ENCODE results near the gene AMOT. TPM values are rescaled to one million over a fixed set of nuclear protein-coding genes. Genes with fewer than 3 reads are reported as not detected.

AMOT gene
- total and polyA plus RNA-seq, 4 donors: 1.1 to 2.6 (median 1.9) TPM

GRCh38 chrX:112888916-112889315 lies 48.3 kb upstream of the AMOT start:
- Histone ChIP-seq H3K9me3 (ENCODE audit: control insufficient read depth in 4 of 4, low read length in 3 of 4) (no peaks in the 10 kb centered on the region), H3K27me3 (ENCODE audit: control insufficient read depth in 4 of 4, insufficient read depth in 4 of 4, low read length in 3 of 4) (no peaks in the 10 kb centered on the region), H3K36me3 (ENCODE audit: control insufficient read depth in 4 of 4, insufficient read depth in 3 of 4, low read depth in 1 of 4, low read length in 3 of 4) (no peaks in the 10 kb centered on the region), H3K4me3 (ENCODE audit: low read depth in 1 of 3, low read length in 3 of 3) (no peak overlapping the region), H3K9ac (ENCODE audit: low read depth in 1 of 2, low read length in 2 of 2) (no peak overlapping the region), H3K27ac (ENCODE audit: low read depth in 1 of 2, low read length in 2 of 2) (no peak overlapping the region), H3K4me1 (ENCODE audit: control insufficient read depth in 4 of 4, insufficient read depth in 4 of 4, low read length in 3 of 4) (no peaks in the 10 kb centered on the region)
- DNase-seq (ENCODE audit: low spot score): no peak
- WGBS: 74% methylated on average over 2 of the region's 2 CpGs
- no peak for TF ChIP-seq HNF4A (conservative IDR thresholded peaks at IDR 0.05)
- TF ChIP-seq HNF4G (IDR thresholded peaks at IDR 0.05): no peak
- TF ChIP-seq SP1 (IDR thresholded peaks at IDR 0.05): no peak
- TF ChIP-seq, protein P1, sequence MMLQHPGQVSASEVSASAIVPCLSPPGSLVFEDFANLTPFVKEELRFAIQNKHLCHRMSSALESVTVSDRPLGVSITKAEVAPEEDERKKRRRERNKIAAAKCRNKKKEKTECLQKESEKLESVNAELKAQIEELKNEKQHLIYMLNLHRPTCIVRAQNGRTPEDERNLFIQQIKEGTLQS (IDR thresholded peaks at IDR 0.05): no peak
- TF ChIP-seq ZBTB33 (IDR thresholded peaks at IDR 0.05): no peak
- TF ChIP-seq FOXA2 (IDR thresholded peaks at IDR 0.05): no peak
- TF ChIP-seq NR2F2 (IDR thresholded peaks at IDR 0.05): no peak
- no peak for TF ChIP-seq GABPA (IDR thresholded peaks at IDR 0.05 in 1 of 2, conservative IDR thresholded peaks at IDR 0.05 in 1 of 2)
- TF ChIP-seq EGR1 (IDR thresholded peaks at IDR 0.05; ENCODE audit: low read depth in 2 of 2): no peak
- no peak for TF ChIP-seq RXRA (IDR thresholded peaks at IDR 0.05)

DNA sequence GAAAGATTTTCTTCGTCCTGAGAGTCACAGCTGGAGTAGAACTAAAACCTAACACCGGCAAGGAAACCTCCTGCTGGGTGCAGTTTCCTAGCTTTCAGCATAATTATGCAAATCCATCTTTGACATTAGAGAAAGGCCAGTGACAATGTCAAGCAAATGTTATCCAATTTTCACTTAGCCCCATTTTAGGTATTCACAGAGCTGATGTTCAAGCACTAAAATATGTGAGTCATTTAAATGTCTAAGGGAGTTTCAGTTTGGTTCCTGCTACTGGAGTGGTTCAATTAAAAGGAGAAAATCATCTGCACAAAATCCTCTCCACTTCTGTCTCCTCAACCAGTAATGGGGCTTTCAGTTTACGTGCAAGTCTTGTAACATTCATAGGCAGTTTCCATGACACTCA lies 37.1 kb upstream of the AMOT start:
- 83% methylated on average over 3 of the region's 3 CpGs for WGBS
- H3K4me3 ChIP-seq (ENCODE audit: low read depth in 1 of 3, low read length in 3 of 3): no peak overlapping the region
- no peak overlapping the region for H3K27ac ChIP-seq (ENCODE audit: low read depth in 1 of 2, low read length in 2 of 2)
- no peaks in the 10 kb centered on the region for H3K4me1 ChIP-seq (ENCODE audit: control insufficient read depth in 4 of 4, insufficient read depth in 4 of 4, low read length in 3 of 4)
- no peaks in the 10 kb centered on the region for H3K27me3 ChIP-seq (ENCODE audit: control insufficient read depth in 4 of 4, insufficient read depth in 4 of 4, low read length in 3 of 4)
- peaks cover 0 to 3% (median under 1%) of the 10 kb centered on the region in 4 donors for H3K9me3 ChIP-seq (ENCODE audit: control insufficient read depth in 4 of 4, low read length in 3 of 4)
- TF ChIP-seq EGR1 (IDR thresholded peaks at IDR 0.05; ENCODE audit: low read depth in 2 of 2) (no peak), RAD21 (IDR thresholded peaks at IDR 0.05) (no peak), TAF1 (conservative IDR thresholded peaks at IDR 0.05) (no peak), ZBTB33 (IDR thresholded peaks at IDR 0.05) (no peak), RXRA (IDR thresholded peaks at IDR 0.05) (no peak), YY1 (IDR thresholded peaks at IDR 0.05) (no peak), HNF4A (conservative IDR thresholded peaks at IDR 0.05) (no peak), NR2F2 (IDR thresholded peaks at IDR 0.05) (no peak), HNF4G (IDR thresholded peaks at IDR 0.05) (no peak), FOXA2 (IDR thresholded peaks at IDR 0.05) (no peak), MAX (IDR thresholded peaks at IDR 0.05) (no peak), SP1 (IDR thresholded peaks at IDR 0.05) (no peak), FOXA1 (IDR thresholded peaks at IDR 0.05) (no peak), GABPA (IDR thresholded peaks at IDR 0.05 in 1 of 2, conservative IDR thresholded peaks at IDR 0.05 in 1 of 2) (no peak), JUND (IDR thresholded peaks at IDR 0.05) (no peak)
- TF ChIP-seq, protein P1 (IDR thresholded peaks at IDR 0.05): no peak
- TF ChIP-seq, protein P2, sequence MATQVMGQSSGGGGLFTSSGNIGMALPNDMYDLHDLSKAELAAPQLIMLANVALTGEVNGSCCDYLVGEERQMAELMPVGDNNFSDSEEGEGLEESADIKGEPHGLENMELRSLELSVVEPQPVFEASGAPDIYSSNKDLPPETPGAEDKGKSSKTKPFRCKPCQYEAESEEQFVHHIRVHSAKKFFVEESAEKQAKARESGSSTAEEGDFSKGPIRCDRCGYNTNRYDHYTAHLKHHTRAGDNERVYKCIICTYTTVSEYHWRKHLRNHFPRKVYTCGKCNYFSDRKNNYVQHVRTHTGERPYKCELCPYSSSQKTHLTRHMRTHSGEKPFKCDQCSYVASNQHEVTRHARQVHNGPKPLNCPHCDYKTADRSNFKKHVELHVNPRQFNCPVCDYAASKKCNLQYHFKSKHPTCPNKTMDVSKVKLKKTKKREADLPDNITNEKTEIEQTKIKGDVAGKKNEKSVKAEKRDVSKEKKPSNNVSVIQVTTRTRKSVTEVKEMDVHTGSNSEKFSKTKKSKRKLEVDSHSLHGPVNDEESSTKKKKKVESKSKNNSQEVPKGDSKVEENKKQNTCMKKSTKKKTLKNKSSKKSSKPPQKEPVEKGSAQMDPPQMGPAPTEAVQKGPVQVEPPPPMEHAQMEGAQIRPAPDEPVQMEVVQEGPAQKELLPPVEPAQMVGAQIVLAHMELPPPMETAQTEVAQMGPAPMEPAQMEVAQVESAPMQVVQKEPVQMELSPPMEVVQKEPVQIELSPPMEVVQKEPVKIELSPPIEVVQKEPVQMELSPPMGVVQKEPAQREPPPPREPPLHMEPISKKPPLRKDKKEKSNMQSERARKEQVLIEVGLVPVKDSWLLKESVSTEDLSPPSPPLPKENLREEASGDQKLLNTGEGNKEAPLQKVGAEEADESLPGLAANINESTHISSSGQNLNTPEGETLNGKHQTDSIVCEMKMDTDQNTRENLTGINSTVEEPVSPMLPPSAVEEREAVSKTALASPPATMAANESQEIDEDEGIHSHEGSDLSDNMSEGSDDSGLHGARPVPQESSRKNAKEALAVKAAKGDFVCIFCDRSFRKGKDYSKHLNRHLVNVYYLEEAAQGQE (IDR thresholded peaks at IDR 0.05): no peak
- TF ChIP-seq, protein P3, sequence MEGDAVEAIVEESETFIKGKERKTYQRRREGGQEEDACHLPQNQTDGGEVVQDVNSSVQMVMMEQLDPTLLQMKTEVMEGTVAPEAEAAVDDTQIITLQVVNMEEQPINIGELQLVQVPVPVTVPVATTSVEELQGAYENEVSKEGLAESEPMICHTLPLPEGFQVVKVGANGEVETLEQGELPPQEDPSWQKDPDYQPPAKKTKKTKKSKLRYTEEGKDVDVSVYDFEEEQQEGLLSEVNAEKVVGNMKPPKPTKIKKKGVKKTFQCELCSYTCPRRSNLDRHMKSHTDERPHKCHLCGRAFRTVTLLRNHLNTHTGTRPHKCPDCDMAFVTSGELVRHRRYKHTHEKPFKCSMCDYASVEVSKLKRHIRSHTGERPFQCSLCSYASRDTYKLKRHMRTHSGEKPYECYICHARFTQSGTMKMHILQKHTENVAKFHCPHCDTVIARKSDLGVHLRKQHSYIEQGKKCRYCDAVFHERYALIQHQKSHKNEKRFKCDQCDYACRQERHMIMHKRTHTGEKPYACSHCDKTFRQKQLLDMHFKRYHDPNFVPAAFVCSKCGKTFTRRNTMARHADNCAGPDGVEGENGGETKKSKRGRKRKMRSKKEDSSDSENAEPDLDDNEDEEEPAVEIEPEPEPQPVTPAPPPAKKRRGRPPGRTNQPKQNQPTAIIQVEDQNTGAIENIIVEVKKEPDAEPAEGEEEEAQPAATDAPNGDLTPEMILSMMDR (IDR thresholded peaks at IDR 0.05; ENCODE audit: low read depth, low read length, missing input control): no peak
- H3K36me3 ChIP-seq (ENCODE audit: control insufficient read depth in 4 of 4, insufficient read depth in 3 of 4, low read depth in 1 of 4, low read length in 3 of 4): no peaks in the 10 kb centered on the region
- no peak overlapping the region for H3K9ac ChIP-seq (ENCODE audit: low read depth in 1 of 2, low read length in 2 of 2)
- no peak for DNase-seq (ENCODE audit: low spot score)

Measured in liver (tissue), 9 donors.